Mesenchymal stem cell (in vitro differentiated cells and primary cell): ENCODE data around the gene AK4.

ENCODE experiments used
- DNase-seq: peaks from one replicate; pipeline ENCODE4 v3.0.0-alpha.2; 2013
- H2AFZ ChIP-seq: one replicate; pipeline ENCODE4 v1.6.1; 2013; ENCODE audit warnings: low read depth, mild to moderate bottlenecking, control low read depth, inconsistent platforms, low read length, moderate library complexity
- H2AK5ac ChIP-seq: 2 replicates; pipeline ENCODE4 v1.6.1; 2013; ENCODE audit warnings: low read length, moderate library complexity, mild to moderate bottlenecking, inconsistent platforms; ENCODE audit not compliant: severe bottlenecking
- H2BK120ac ChIP-seq: one replicate; pipeline ENCODE4 v1.6.1; 2013; ENCODE audit warnings: low read depth, mild to moderate bottlenecking, inconsistent platforms, low read length, moderate library complexity
- H2BK12ac ChIP-seq, 2 experiments: one replicate each; pipeline ENCODE4 v1.6.1; 2013; ENCODE audit warnings: inconsistent platforms in 2 of 2, low read length in 2 of 2, mild to moderate bottlenecking in 2 of 2, moderate library complexity in 2 of 2, control low read depth in 1 of 2
- H2BK15ac ChIP-seq: one replicate; pipeline ENCODE4 v1.6.1; 2013; ENCODE audit warnings: mild to moderate bottlenecking, low read depth, inconsistent platforms; ENCODE audit not compliant: poor library complexity, severe bottlenecking
- H2BK5ac ChIP-seq: 2 replicates; pipeline ENCODE4 v1.6.1; 2013; ENCODE audit warnings: low read depth, mild to moderate bottlenecking, low read length, control low read depth, inconsistent platforms; ENCODE audit not compliant: poor library complexity, severe bottlenecking
- H3K14ac ChIP-seq, 2 experiments: one replicate each; pipeline ENCODE4 v1.6.1; 2013; ENCODE audit warnings: inconsistent platforms in 2 of 2, low read length in 2 of 2, control low read depth in 1 of 2, mild to moderate bottlenecking in 1 of 2, moderate library complexity in 1 of 2
- H3K18ac ChIP-seq, 2 experiments: one replicate each; pipeline ENCODE4 v1.6.1; 2013; ENCODE audit warnings: inconsistent platforms in 2 of 2, low read length in 2 of 2, control low read depth in 1 of 2, low read depth in 1 of 2, mild to moderate bottlenecking in 1 of 2
- H3K23ac ChIP-seq, 2 experiments: one replicate each; pipeline ENCODE4 v1.6.1; 2013; ENCODE audit warnings: inconsistent platforms in 2 of 2, low read length in 2 of 2, mild to moderate bottlenecking in 2 of 2, moderate library complexity in 2 of 2, control low read depth in 1 of 2
- H3K27ac ChIP-seq: 2 replicates; pipeline ENCODE4 v1.5.1; 2013; ENCODE audit warnings: mild to moderate bottlenecking, moderate library complexity, low read length, control low read depth, inconsistent platforms; ENCODE audit not compliant: poor library complexity, severe bottlenecking
- H3K27me3 ChIP-seq, 2 experiments: 2 replicates each; pipeline versions ENCODE4 v1.6.1 to v1.7.0; 2013; ENCODE audit warnings: low read length in 2 of 2, mild to moderate bottlenecking in 2 of 2, moderate library complexity in 2 of 2, control low read depth in 1 of 2, inconsistent platforms in 1 of 2; ENCODE audit not compliant: control insufficient read depth in 1 of 2, insufficient read depth in 1 of 2
- H3K36me3 ChIP-seq, 2 experiments: 2 replicates each; pipeline versions ENCODE4 v1.6.1 to v1.7.0; 2013; ENCODE audit warnings: low read length in 2 of 2, control low read depth in 1 of 2, inconsistent platforms in 1 of 2, low read depth in 1 of 2, mild to moderate bottlenecking in 1 of 2; ENCODE audit not compliant: insufficient read depth in 2 of 2, control insufficient read depth in 1 of 2
- H3K4ac ChIP-seq, 2 experiments: one replicate each; pipeline ENCODE4 v1.6.1; 2013; ENCODE audit warnings: inconsistent platforms in 2 of 2, low read length in 2 of 2, mild to moderate bottlenecking in 2 of 2, moderate library complexity in 2 of 2, control low read depth in 1 of 2, low read depth in 1 of 2
- H3K4me1 ChIP-seq: 2 replicates; pipeline ENCODE4 v1.6.1; 2013; ENCODE audit warnings: low read depth, low read length, control low read depth; ENCODE audit not compliant: control insufficient read depth, insufficient read depth
- H3K4me2 ChIP-seq: 2 replicates; pipeline ENCODE4 v1.6.1; 2013; ENCODE audit warnings: low read length, mild to moderate bottlenecking, inconsistent platforms; ENCODE audit not compliant: poor library complexity, severe bottlenecking
- H3K4me3 ChIP-seq, 2 experiments: 2 replicates each; pipeline versions ENCODE4 v1.5.1 to v1.7.0; 2013; ENCODE audit warnings: low read length in 2 of 2, mild to moderate bottlenecking in 2 of 2, control low read depth in 1 of 2, low read depth in 1 of 2; ENCODE audit not compliant: insufficient read depth in 1 of 2
- H3K79me1 ChIP-seq: replicated peaks from 2 replicates; pipeline ENCODE4 v1.6.1; 2013; ENCODE audit warnings: mild to moderate bottlenecking, control low read depth, low read length, inconsistent platforms; ENCODE audit not compliant: poor library complexity, severe bottlenecking
- H3K9ac ChIP-seq: 2 replicates; pipeline ENCODE4 v1.7.0; 2013; ENCODE audit warnings: mild to moderate bottlenecking, low read length, moderate library complexity
- H3K9me3 ChIP-seq: 2 replicates; pipeline ENCODE4 v1.7.0; 2013; ENCODE audit warnings: mild to moderate bottlenecking, low read length; ENCODE audit not compliant: control insufficient read depth
- H4K8ac ChIP-seq: one replicate; pipeline ENCODE4 v1.6.1; 2013; ENCODE audit warnings: inconsistent platforms, mild to moderate bottlenecking, low read length, moderate library complexity
- H4K91ac ChIP-seq: one replicate; pipeline ENCODE4 v1.6.1; 2013; ENCODE audit warnings: mild to moderate bottlenecking, low read length, inconsistent platforms
- WGBS: methylation state at CpG from one replicate; pipeline ENCODE4 v1.1.7; 2013; ENCODE audit warnings: mixed read lengths; 5-methylcytosine and 5-hydroxymethylcytosine counted together

The AK4 gene

DNA sequence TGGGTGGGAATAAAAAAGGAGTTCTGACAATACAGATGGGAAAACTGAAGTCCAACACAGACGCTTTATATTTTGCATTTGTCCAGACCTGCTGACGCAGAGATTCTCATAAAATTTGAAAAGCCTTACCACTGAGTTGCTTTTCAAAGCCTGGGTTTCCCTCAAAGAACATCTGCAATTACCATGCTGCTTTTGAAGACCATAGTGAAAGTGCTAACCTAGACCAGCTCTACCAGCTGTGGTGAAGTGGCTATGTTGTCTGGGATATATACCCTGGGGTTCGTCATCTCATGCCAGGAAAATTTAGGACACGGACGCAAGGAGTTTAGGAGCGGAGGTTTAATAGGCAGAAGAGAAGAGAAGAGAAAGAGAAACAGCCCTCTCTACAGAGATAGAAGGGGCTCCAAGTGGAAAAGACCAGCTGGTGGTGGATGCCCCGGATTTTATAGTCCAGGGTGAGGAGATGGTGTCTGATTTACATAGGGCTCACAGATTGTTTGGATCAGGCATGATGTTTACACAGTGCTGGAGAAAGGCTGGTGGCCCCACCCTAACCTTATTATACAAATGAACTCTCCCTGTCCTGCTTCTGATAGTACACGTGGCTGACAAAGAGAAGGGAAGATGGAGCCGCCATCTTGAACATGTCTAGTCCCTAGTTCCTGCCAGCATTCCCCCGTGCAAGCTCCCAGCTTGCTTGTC lies 73.8 kb downstream of the AK4 start:
- WGBS: 91% methylated on average over 10 of the region's 10 CpGs
- H2AK5ac ChIP-seq: no peak overlapping the region
- no peak overlapping the region for H4K91ac ChIP-seq
- no peak overlapping the region for H3K4ac ChIP-seq
- no peak for DNase-seq
- no peak overlapping the region for H2BK5ac ChIP-seq
- no peaks in the 10 kb centered on the region for H3K9me3 ChIP-seq
- H3K4me1 ChIP-seq: no peaks in the 10 kb centered on the region
- H3K14ac ChIP-seq: no peak overlapping the region
- no peak overlapping the region for H3K4me2 ChIP-seq
- no peak overlapping the region for H3K18ac ChIP-seq
- no peak overlapping the region for H2AFZ ChIP-seq
- H2BK120ac ChIP-seq: no peak overlapping the region
- H2BK15ac ChIP-seq: no peak overlapping the region
- no peak overlapping the region for H2BK12ac ChIP-seq
- peaks cover 2% of the 10 kb centered on the region for H3K79me1 ChIP-seq
- no peak overlapping the region for H3K27ac ChIP-seq
- no peak overlapping the region for H3K9ac ChIP-seq
- no peaks in the 10 kb centered on the region for H3K27me3 ChIP-seq
- no peak overlapping the region for H3K23ac ChIP-seq
- peaks cover 0 to 48% of the 10 kb centered on the region in 2 experiments for H3K36me3 ChIP-seq
- no peak overlapping the region for H4K8ac ChIP-seq
- no peak overlapping the region for H3K4me3 ChIP-seq

DNA sequence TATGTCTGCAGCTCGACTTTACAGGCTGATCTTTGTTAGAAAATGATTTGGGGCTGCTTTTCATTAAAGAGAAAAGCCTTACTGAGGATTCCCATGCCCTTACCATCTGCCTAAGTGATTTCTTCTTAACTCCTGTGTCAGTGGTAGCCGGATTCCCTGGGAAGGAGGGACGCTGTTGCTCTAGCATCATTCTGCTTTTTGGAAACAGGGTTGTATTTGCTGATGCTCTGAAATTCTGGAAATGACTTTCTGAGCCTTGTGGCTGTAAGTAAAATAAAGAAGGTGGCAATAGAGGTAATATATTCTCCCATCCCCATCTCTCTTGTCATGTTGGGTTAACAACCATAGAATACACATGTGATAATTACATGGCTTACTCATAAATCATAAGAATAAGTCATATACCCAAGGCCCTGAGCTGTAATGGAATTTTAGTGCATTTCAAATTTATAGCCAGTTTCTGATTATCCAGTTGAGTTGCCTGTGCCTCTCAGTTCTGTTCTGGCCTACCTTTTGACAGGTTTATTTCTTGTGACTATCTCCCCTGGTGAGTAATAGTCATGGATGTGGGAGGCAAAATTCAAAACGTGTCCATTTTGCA lies 74.4 kb downstream of the AK4 start:
- no peak overlapping the region for H2BK120ac ChIP-seq

DNA sequence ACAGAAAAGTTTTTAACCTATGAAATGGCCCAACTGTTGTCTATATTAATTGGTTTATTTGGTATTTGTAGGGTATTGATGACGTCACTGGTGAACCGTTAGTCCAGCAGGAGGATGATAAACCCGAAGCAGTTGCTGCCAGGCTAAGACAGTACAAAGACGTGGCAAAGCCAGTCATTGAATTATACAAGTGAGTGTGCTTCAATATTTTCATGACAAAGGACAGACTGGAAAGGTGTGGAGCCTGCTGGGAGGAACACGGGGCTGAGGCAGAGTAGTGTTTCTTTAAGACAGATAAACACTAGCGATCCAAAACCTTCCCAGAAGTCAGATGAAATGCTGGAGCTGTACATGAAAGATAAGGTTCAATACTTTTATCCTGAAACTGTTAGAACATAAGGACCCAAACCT lies 76.7 kb downstream of the AK4 start:
- H3K23ac ChIP-seq: no peak overlapping the region
- H3K9me3 ChIP-seq: no peaks in the 10 kb centered on the region
- H3K4me1 ChIP-seq: no peaks in the 10 kb centered on the region
- H3K79me1 ChIP-seq: no peaks in the 10 kb centered on the region
- no peaks in the 10 kb centered on the region for H3K27me3 ChIP-seq
- no peak overlapping the region for H2BK5ac ChIP-seq
- no peak overlapping the region for H2AK5ac ChIP-seq
- no peak overlapping the region for H4K91ac ChIP-seq
- WGBS: 83% methylated on average over 5 of the region's 6 CpGs
- no peak overlapping the region for H3K27ac ChIP-seq
- H3K36me3 ChIP-seq: peaks cover 0 to 47% of the 10 kb centered on the region in 2 experiments
- no peak overlapping the region for H2AFZ ChIP-seq
- H3K18ac ChIP-seq: no peak overlapping the region
- H3K9ac ChIP-seq: no peak overlapping the region
- no peak overlapping the region for H3K14ac ChIP-seq
- H2BK12ac ChIP-seq: no peak overlapping the region
- no peak overlapping the region for H3K4me2 ChIP-seq
- no peak overlapping the region for H2BK15ac ChIP-seq
- no peak overlapping the region for H3K4ac ChIP-seq
- no peak overlapping the region for H4K8ac ChIP-seq
- H2BK120ac ChIP-seq: no peak overlapping the region
- no peak for DNase-seq
- H3K4me3 ChIP-seq: no peak overlapping the region

More for the DNA sequence above, 74.4 kb downstream of the AK4 start:
- no peak for DNase-seq
- Histone ChIP-seq H2BK12ac (no peak overlapping the region), H2BK5ac (no peak overlapping the region), H3K4me1 (no peaks in the 10 kb centered on the region), H3K79me1 (no peaks in the 10 kb centered on the region), H3K36me3 (peaks cover 0 to 48% of the 10 kb centered on the region in 2 experiments), H2BK15ac (no peak overlapping the region), H3K9ac (no peak overlapping the region), H3K23ac (no peak overlapping the region), H2AFZ (no peak overlapping the region), H3K14ac (no peak overlapping the region), H3K9me3 (no peaks in the 10 kb centered on the region), H4K91ac (no peak overlapping the region), H3K27me3 (no peaks in the 10 kb centered on the region), H3K4me3 (no peak overlapping the region), H4K8ac (no peak overlapping the region), H3K4me2 (no peak overlapping the region), H3K27ac (no peak overlapping the region), H3K18ac (no peak overlapping the region), H2AK5ac (no peak overlapping the region), H3K4ac (no peak overlapping the region)
- WGBS: 57% methylated on average over 3 of the region's 4 CpGs

DNA sequence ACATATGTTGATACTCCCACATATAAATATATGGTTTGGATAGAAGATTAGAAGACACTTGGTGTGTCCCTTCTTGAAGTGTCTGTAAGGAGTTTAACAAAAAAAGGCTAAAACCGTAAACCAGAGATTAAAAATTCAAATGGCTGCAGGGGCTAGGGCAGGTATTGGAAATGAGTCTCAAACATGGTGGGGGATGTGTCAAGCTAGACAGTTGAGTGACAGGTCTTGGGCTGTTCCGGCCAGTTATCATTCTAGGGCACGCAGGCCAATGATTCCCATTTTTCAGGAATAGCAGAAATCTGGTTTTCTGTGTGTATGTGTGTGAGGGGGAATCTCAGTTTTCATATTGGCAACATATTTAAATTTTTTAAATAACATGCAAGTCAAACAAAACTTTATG lies 77.2 kb downstream of the AK4 start:
- no peak overlapping the region for H3K23ac ChIP-seq
- no peak overlapping the region for H2BK15ac ChIP-seq
- H2BK120ac ChIP-seq: no peak overlapping the region
- H2BK5ac ChIP-seq: no peak overlapping the region
- no peak for DNase-seq
- H4K91ac ChIP-seq: no peak overlapping the region
- 97% methylated on average over 2 of the region's 3 CpGs for WGBS
- H3K36me3 ChIP-seq: peaks cover 0 to 44% of the 10 kb centered on the region in 2 experiments
- H2BK12ac ChIP-seq: no peak overlapping the region
- no peaks in the 10 kb centered on the region for H3K27me3 ChIP-seq
- no peak overlapping the region for H3K14ac ChIP-seq
- no peaks in the 10 kb centered on the region for H3K79me1 ChIP-seq
- no peak overlapping the region for H3K27ac ChIP-seq
- H3K9ac ChIP-seq: no peak overlapping the region
- no peak overlapping the region for H2AFZ ChIP-seq
- peaks cover 2% of the 10 kb centered on the region for H3K4me1 ChIP-seq
- H3K4ac ChIP-seq: no peak overlapping the region
- no peak overlapping the region for H3K18ac ChIP-seq
- no peak overlapping the region for H2AK5ac ChIP-seq
- H3K9me3 ChIP-seq: no peaks in the 10 kb centered on the region
- H3K4me2 ChIP-seq: no peak overlapping the region
- H3K4me3 ChIP-seq: no peak overlapping the region
- H4K8ac ChIP-seq: no peak overlapping the region
